A673 (cell line): Measurements from ENCODE around the gene PSMF1. TPM values are rescaled to one million over a fixed set of nuclear protein-coding genes. Genes with fewer than 3 reads are reported as not detected.

Source experiments
- BruUV-seq: library from RNA; stranded (reverse); fragments of 400-500 nt; replicated peaks from 2 replicates; lab custom pipeline; 2021; lab: Mats Ljungman, UMichigan
- CTCF ChIA-PET: fragments of 300-600 bp; sonication (Branson Sonifier 250); formaldehyde crosslinking; loops from one replicate; lab custom pipeline; 2022; ENCODE audit warnings: antibody characterized with exemption; lab: Charles Lee
- POLR2A ChIA-PET: fragments of 300-600 bp; sonication (Branson Sonifier 250); formaldehyde crosslinking; loops from one replicate; lab custom pipeline; 2022; ENCODE audit warnings: antibody characterized with exemption; ENCODE audit not compliant: low non-redundant PET; lab: Charles Lee
- DNase-seq: peaks from one replicate; pipeline ENCODE4 v3.0.0-alpha.2; 2015; ENCODE audit warnings: low spot score
- H3K27ac ChIP-seq: fragments of 200-600 bp; sonication (generic); 2 replicates; pipeline ENCODE4 v1.5.1; 2016; ENCODE audit warnings: mixed run types, low read depth, mild to moderate bottlenecking, mixed read lengths, antibody characterized with exemption, low read length; ENCODE audit not compliant: poor library complexity, severe bottlenecking
- H3K27me3 ChIP-seq: fragments of 200-600 bp; sonication (generic); replicated peaks from 2 replicates; pipeline ENCODE4 v1.6.1; 2017; ENCODE audit warnings: mixed run types, low read depth, mild to moderate bottlenecking, mixed read lengths, antibody characterized with exemption, low read length; ENCODE audit not compliant: insufficient read depth, poor library complexity
- H3K36me3 ChIP-seq: fragments of 200-600 bp; sonication (generic); 2 replicates; pipeline ENCODE4 v1.6.1; 2016; ENCODE audit warnings: mixed run types, mild to moderate bottlenecking, mixed read lengths, antibody characterized with exemption, low read length; ENCODE audit not compliant: insufficient read depth, poor library complexity, severe bottlenecking
- H3K4me1 ChIP-seq: fragments of 200-600 bp; sonication (generic); 2 replicates; pipeline ENCODE4 v1.6.1; 2017; ENCODE audit warnings: mixed run types, mild to moderate bottlenecking, mixed read lengths, antibody characterized with exemption, low read length; ENCODE audit not compliant: insufficient read depth, poor library complexity, severe bottlenecking
- H3K4me3 ChIP-seq: fragments of 200-600 bp; sonication (generic); 2 replicates; pipeline ENCODE4 v1.5.1; 2016; ENCODE audit warnings: low read depth, mixed run types, mild to moderate bottlenecking, mixed read lengths, low read length; ENCODE audit not compliant: poor library complexity, severe bottlenecking
- H3K9me3 ChIP-seq: fragments of 200-600 bp; sonication (generic); 2 replicates; pipeline ENCODE4 v1.6.1; 2016; ENCODE audit warnings: mixed run types, low read depth, mild to moderate bottlenecking, mixed read lengths, antibody characterized with exemption, low read length; ENCODE audit not compliant: poor library complexity, severe bottlenecking
- CTCF ChIP-seq: fragments of 300-800, 200-600 bp; sonication (generic); conservative IDR thresholded peaks from 2 replicates; pipeline ENCODE4 v1.5.1; 2017; ENCODE audit warnings: low read depth, mild to moderate bottlenecking, antibody characterized with exemption, low read length, moderate library complexity, mixed read lengths
- EZH2 ChIP-seq: fragments of 200-600 bp; sonication (generic); IDR thresholded peaks from 2 replicates; pipeline ENCODE4 v1.6.1; 2017; ENCODE audit warnings: borderline replicate concordance, low read depth, mild to moderate bottlenecking, mixed read lengths, antibody characterized with exemption, low read length; ENCODE audit not compliant: poor library complexity, severe bottlenecking
- intact Hi-C: fragments of 100-400 bp; cut with micrococcal nuclease; formaldehyde crosslinking; loops from one replicate; pipeline ENCODE4 v1.10.0; 2022; ENCODE audit not compliant: unreplicated experiment
- total RNA-seq: library from RNA; stranded (reverse); gene quantifications from 2 replicates; pipeline ENCODE4 v1.2.3, GENCODE V29; 2021

The PSMF1 gene
- total RNA-seq, 1 experiment from 2014 or later, result 130 TPM

GRCh38 chr20:1207293-1207878, 89.0 kb downstream of the PSMF1 start:
- TF ChIP-seq EZH2 (no peak), CTCF (no peak)
- POLR2A ChIA-PET, result no interaction called here
- Histone ChIP-seq H3K36me3 (no peaks in the 10 kb centered on the region), H3K4me1 (no peaks in the 10 kb centered on the region), H3K4me3 (no peak overlapping the region), H3K27ac (no peak overlapping the region), H3K27me3 (no peaks in the 10 kb centered on the region), H3K9me3 (no peaks in the 10 kb centered on the region)
- DNase-seq, result no peak
- intact Hi-C loops, result loop anchor here (10.0 kb wide), 1 partner anchor 233 kb away; no protein-coding TSS in a partner anchor
- CTCF ChIA-PET, result no interaction called here
- no TSS peak for BruUV-seq

DNA sequence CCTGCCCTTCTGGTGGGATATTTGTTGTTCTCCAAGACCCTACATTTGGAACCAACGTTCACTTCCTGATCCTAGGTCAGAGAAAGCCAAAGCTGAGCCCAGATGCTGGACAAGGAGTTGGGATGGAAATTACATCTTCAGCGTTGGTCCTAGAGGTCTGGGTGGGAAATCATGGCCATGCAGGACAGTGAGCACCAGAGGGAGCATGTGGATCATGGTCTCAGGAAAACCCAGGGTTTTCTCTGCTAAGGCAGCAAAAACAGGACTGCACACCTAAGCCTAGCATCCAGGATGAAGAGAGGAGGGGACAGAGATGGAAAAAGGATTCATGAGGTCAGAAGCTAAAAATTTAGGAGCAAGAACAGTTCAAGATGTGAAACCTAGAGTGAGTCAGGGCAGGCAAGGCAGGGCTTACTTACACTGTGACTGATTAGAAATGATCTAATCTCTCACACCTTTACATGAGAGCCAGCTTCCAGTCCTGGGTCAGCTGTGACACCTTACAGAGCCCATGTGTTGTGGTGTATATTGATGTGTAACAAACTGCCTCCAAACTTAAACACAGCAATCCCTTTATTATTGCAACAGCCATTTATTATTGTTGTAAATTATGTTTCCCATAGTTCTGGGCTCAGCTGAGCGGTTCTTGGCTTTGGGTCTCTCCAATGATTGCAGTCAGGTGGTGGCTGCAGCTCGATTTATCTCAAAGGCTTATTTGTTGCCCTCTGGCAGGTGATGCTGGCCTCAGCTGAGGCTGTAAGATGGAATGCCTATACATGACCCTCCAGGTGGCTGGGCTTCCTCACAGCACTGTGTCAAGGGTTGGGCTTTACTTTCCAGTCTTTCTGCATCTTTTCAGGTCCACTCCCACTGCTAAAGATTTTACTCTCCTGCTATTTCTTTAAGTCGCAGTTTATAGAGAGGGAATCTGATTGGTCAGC, 91.3 kb downstream of the PSMF1 start:
- TF ChIP-seq CTCF (0 out of 2 replicates have a peak, but pooled peaks have one; percentile 12), EZH2 (no peak)
- no peak for DNase-seq
- ChIA-PET POLR2A (no interaction called here), CTCF (no interaction called here)
- Histone ChIP-seq H3K36me3 (no peaks in the 10 kb centered on the region), H3K27me3 (no peaks in the 10 kb centered on the region), H3K27ac (no peak overlapping the region), H3K4me3 (no peak overlapping the region), H3K4me1 (no peaks in the 10 kb centered on the region), H3K9me3 (no peaks in the 10 kb centered on the region)
- intact Hi-C loops, result loop anchor here (5.0 to 10.0 kb wide), 3 partner anchors 102 to 392 kb away; no protein-coding TSS in a partner anchor
- BruUV-seq, result no TSS peak

- ChIA-PET POLR2A (no interaction called here), CTCF (no interaction called here)
- peaks cover 2% of the 10 kb centered on the region for H3K4me1 ChIP-seq
- H3K27ac ChIP-seq, result no peak overlapping the region
- no peaks in the 10 kb centered on the region for H3K27me3 ChIP-seq
- no peak for TF ChIP-seq EZH2
- TF ChIP-seq CTCF, result no peak
- H3K4me3 ChIP-seq, result no peak overlapping the region
- BruUV-seq, result no TSS peak
- H3K9me3 ChIP-seq, result no peaks in the 10 kb centered on the region
- no peaks in the 10 kb centered on the region for H3K36me3 ChIP-seq
- intact Hi-C loops, result loop anchor here (5.0 kb wide), 2 partner anchors 103 to 393 kb away; no protein-coding TSS in a partner anchor
- DNase-seq, result no peak
Measured at GRCh38 chr20:1210501-1210900, 92.1 kb downstream of the PSMF1 start.
